HG03442 (cell line): ENCODE data around the gene GATB.
"Not testable (repeated sequence)": the region's sequence is repeated elsewhere in the genome, so short reads cannot be mapped to it uniquely, and the experiment has no call there.

Source experiments
- ATAC-seq: cut with Tn5 transposase; IDR thresholded peaks from one replicate; pipeline ENCODE4 v1.9.1; 2021; ENCODE audit warnings: mild to moderate bottlenecking, moderate library complexity; ENCODE audit not compliant: unreplicated experiment

GATB gene

DNA sequence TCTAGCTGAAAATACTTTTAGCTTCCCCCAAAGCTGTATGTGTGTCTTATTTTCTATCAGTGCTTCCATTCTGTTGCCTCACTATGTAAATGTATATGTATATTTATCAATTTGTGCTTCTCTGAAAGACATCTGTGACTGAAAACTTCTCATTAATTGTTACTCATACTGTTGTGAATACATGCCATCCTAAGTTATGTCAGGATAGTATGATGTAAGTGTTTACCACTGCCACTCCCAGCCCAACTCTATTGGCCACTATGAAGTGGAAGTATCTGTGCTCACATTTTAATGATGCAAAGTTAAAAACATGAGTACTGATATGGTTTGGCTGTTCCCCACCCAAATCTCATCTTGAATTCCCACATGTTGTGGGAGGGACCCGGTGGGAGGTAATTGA lies 24.4 kb downstream of the GATB start:
- no peak for ATAC-seq

DNA sequence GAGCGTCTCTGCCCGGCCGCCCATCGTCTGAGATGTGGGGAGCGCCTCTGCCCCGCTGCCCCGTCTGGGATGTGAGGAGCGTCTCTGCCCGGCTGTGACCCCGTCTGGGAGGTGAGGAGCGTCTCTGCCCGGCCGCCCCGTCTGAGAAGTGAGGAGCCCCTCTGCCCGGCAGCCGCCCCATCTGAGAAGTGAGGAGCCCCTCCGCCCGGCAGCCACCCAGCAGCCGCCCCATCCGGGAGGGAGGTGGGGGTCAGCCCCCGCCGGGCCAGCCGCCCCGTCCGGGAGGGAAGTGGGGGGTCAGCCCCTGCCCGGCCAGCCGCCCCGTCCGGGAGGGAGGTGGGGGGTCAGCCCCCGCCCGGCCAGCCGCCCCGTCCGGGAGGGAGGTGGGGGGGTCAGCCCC lies 29.1 kb downstream of the GATB start:
- ATAC-seq = not testable (repeated sequence)

DNA sequence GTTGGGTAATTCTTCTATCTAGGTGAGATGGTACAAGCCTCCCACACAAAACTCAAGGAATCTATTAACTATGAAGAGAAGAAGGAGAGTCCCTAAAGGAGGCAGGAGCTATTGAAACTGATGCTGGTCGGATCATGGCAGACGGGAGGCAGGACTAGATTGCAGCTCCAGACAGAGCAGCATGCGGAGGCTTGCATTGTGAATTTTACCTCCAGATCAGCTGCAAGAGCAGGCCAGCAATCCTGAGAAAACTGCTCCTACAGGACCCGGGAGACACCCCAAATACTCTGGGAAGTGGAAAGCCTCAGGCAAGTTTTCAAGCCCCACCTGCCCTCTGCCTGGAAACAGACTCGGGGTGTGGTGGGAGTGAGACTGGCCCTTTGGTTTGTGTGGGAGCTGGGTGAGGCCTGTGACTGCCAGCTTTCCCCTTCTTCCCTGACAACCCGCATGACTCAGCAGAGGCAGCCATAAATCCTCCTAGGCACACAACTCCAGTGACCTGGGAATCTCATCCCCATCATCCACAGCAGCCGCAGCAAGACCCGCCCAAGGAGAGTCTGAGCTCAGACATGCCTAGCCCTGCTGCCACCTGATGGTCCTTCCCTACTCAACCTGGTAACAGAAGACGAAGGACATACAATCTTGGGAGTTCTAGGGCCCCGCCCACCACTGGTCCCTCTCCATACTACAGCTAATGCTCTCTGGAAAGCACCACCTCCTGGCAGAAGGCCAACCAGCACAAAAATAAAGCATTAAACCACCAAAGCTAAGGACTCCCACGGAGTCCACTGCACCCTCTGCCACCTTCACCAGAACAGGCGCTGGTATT lies 30.9 kb downstream of the GATB start:
- ATAC-seq = no peak

DNA sequence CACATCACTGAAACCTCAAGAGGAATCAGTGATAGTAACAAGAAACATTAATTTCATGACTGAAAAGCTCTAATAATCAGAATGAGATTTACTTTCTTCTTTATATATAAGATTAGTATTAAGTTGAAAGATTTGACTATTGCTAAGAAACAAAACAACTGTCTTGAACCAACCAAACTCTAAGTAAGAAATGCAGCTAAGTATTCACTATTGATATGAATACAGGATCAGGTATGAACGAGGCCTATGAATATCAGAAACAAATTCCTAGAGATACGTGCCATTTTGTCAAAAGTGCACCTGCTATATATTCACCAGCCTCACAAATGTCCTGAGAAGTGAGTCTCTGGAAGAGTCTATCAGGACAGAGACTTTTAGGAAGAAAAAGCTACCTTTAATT lies 32.1 kb downstream of the GATB start:
- ATAC-seq = no peak

DNA sequence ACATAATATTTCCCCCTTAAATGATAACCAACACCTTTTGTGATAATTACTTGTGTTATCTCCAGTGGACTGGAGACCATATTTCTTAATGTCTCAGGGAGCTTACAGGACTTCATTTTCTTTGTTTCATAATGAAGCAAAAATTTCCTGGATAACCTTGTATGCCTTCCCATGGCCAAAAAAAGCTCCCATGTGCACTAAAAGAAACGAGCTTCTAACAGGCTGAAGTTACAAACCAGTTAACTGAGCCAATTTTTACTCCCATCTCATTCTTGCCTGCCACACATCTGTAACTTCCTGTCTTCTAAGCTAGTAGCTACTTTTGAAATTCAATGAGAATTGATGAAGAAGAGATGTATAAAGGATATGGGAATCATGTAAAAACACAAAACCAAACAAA lies 32.8 kb downstream of the GATB start:
- no peak for ATAC-seq

DNA sequence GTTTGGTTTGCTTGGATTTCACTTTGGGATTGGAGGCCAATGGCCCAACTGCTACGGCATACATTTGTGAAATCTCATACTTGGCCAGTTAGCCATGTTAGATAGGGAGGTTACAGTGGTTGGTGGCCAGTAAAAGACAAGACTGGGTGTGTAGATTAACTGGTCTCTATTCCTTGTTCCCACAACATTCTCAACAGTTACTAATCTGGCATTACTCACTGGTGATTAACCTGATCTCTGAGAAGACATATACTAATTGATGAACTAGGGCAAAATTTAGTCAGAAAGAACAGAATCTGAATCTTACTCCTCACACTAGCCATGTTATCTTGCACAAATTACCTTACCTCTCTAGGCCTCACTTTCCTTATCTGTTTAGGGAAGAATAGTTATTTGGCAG lies 33.4 kb downstream of the GATB start:
- no peak for ATAC-seq

DNA sequence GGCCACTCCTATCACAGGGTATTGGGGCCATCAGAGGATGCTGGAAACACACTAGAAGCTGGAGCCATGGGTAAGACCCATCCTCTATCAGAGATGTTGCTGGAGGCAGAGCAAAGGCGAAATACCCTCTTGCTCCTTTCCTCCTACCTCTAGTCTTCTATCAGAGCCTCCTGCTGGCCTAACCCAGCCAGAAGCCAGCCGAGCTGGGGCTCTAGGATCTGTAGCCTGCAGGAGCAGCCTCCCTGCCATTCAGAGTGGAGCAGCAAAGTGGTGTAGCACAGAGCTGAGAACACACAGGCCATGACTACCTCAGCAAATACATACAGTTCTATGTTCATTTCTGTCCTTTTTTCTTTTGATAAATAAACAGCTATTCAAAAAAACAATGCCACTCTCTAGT lies 35.7 kb downstream of the GATB start:
- no peak for ATAC-seq

DNA sequence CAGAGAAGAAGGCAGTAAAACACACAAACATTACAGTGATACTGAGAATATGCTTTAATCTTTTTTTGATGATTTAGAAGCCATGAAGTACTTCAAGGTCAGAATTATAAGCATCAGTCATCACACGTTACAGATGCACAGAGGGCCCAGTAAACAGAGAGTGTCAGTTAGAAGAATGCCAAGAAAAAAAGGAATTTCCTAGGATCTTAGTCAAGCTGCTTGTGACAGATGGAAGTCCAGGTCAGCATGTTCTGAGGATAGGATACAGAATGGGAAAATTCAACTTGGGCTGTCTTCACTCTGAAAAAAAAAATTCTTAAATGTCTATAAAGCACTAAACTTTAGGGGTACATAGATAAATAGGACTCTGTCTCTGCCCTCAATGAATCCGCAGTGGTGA lies 38.9 kb downstream of the GATB start:
- ATAC-seq = no peak

DNA sequence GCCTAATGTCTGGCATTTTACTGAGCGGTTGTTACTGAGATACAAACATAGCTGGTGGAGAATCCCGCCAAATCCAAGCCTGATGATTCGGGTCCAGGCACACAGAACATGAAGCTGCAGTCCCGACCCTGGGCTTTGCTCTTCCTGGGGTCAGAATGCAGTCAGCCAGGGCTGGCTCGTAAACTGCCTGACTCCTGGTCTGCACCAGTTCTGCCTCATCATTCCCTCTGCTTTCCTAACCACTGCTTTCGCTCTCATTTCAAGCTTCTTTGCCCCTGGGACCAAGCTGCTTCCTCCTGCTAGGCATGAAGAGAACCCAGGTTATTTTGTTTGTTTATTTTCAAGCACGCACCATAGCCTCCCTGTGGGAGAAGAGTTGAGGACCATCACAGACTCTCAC lies 39.3 kb downstream of the GATB start:
- no peak for ATAC-seq

DNA sequence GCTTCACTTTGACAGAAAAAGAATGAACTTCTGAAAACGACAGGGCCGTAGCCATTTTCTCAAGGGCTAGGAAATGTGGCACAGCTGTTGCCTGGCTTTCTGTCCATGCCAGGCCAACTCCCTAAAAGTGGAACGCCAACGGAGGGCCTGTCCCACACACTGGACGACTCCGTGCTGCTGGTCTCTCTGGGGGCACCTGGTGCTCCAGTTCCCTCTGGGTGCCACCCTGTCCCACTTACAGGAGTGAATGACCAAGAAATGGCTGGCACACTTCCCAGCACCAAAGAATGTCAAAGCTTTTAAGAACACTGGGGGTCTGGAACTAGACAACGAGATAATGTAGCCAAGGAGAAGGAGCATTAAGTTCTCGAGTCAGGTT lies 40.9 kb downstream of the GATB start:
- ATAC-seq = no peak

DNA sequence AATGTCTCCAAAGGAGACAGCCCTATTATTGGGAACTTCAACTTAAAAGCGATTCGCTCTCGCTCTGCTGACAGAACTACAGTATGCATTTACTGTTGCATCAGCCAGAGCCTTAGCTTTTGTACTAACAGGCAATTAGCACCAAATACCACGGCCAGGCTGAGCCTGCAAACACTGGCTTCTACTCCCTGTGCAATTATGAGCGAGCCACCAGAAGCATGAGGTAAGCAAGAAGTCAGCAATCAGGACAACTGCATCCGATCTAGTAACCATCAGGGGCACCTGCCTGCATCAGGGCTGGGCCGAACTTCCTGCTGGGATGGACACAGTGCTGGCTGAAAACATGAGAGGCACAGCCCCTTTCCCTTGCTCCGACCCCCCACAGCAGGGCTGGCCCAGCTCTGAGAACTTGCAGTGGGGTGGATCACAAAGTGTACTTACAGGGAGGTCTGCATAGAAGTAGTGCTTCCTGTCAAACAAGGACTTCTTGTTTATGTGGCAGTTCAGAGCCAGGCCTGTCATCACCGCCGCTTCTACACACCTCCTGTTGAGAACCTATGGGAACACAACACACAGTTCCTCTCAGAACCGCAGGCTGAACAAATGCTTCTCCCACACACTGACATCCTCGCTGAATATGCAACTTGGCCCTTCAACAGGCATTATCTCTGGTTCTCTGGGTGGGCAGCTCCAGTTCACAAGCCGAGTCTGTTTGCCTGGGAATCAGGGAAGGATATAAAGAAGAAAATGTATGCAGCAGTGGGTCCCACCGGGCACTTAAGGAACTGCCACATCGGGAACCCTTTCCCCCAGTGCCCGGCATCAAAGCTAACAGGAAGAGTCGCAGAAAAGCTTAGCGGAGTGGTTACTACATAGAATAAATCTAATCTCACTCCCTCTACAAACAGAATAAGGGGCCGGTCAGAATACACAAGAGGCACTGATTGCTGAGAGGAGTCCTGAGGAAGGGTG lies 41.5 kb downstream of the GATB start:
- ATAC-seq = no peak

DNA sequence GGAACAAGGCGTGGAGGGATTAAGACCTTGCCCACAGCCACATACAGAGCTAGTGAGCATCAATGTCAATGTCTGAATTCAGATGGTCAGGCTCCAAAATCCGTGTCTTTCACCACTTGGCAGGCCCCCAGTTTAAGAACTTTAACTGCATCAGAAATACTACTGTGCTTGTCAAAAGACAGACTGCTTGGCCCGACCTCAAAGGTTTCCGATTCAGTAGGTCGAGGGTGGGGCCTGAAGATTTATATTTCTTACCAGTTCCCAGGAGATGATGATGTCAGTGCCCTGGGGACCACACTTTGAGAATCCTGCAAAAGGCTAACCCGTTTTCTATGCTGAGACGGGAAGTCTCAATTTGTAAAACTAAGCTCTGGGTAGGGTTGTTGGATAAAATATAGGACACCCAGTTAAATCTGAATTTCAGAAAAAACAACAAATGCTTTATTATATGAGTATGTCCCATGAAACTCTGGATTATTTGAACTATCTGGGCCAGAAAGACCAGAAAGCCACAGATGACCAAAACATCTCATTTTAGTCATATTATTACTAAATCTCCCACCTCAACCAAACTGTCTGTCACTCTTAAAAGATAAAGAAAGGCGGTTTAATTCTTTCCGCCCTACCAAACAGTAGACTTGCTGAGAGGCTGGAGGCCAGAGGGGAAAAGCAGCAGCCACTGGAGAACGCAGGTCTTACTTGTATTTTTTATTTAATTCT lies 42.7 kb downstream of the GATB start:
- ATAC-seq = no peak

DNA sequence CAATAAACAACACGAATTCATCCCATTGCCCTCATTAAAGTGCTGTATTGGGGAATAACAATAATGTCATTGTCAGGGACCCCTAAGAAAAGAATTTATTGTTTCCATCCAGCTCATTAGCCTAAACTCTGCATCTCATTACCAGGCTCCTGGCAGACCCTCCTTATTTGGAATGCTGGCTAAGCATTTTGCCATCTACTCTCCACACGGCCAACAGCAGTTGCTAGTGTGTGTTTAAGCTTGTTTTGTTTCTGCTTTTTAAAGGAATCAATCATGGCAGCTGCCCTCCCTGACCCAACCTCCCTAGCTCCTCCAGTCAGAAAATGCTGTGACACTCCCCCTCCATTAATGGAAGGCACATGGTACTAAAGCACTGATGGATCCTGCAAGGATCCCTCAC lies 43.5 kb downstream of the GATB start:
- no peak for ATAC-seq

DNA sequence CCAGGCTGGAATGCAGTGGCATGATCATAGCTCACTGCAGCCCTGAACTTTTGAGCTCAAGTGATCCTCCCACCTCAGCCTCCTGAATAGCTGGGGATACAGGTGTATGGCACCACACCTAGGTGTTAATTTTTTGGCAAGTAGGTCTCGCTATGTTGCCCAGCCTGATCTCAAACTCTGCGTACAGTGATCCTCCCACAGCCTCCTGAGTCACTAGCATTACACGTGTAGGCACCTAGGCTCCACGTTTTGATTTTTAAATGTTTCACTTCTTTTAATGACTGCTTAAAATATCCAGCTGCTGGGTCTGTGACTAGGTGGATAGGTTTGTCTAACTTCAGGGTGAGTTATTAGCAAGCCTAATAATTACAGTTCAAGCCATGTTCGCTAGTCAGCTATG lies 44.5 kb downstream of the GATB start:
- ATAC-seq = no peak

DNA sequence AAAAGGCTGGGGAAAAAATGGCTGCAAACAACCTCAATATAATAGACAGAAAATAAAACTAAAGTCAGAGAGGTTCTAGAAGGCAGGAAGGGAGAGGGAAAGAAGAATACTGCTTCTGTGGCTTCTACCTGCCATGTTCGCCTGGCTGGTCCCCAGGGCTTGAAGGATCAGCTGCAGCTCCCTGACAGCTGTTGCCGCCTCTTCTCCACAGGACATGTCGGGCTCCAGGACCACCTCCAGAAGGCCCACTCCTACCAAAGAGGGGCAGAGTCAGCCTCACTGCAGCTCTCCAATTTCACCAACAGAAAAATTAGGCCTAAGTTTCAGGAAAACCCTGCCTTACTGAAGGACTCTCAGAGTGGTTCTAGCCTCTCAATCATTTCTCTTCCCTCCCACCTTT lies 44.9 kb downstream of the GATB start:
- no peak for ATAC-seq

DNA sequence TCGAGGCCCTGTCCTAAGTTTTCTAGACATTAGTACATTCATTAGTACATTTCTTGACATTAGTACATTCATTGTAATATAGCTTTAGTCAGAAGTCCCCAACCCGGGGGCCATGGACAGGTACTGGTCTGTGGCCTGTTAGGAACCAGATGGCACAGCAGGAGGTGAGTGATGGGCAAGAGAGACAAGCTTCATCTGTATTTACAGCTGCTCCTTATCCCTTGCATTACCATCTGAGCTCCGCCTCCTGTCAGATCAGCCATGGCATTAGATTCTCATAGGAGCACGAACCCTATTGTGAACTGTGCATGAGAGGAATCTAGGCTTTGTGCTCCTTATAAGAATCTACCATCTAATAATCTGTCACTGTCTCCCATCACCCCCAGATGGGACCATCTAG lies 48.0 kb downstream of the GATB start:
- no peak for ATAC-seq

DNA sequence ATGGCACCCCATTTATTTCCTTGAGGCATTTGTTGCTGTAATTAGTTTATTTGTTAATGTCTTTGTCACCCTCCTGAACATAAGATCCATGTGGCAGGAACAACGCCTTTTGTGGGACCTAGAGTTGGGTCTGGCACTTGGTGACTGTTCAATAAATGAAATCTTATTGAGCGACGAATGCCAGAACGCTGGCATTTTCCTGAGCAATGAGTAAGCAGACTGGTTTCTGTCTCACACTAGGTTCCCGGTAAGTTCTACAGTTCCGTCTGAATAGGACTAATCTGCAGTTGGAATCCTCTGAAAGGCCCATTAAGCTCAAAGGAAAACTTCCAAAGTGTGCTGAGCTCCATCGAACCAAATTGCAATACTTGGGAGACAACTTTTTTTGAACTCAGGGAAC lies 49.2 kb downstream of the GATB start:
- ATAC-seq = no peak

DNA sequence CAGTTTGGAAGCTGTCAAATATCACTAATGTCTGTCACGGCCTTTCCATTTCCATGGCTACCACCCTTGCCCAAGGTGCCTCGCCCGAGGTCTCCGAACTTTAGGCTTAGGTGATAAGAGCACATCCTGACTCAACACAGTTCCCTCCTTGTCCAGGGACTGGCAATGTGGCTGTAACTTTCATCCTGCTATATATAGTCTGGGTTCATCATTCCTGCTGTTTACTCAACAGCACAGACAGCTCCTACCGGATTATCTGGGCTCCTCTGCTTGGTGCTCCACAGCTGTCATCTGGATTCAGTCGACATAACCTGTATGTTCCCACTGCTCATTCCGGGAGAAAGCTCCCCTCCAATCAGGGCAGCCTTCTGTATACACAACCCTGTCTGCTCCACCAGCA lies 51.2 kb downstream of the GATB start:
- no peak for ATAC-seq

DNA sequence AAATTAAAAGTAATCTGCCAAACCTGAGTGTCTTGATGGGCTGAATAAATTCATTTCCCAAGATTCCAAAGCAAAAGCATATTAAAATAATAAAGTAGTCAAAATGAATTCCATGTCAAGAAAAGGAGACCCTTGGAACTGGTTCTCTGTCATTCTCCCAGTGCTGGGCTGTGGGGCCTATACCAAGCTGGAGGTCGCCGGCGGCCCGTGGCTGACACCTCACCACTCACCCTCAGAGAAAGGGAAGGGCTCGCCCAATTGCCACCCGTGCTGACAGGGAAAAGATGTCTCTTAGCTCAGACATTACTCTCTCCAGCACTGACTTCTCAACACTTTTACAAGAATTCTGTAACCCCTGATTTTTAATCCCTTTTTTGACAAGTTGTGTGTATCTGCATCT lies 51.7 kb downstream of the GATB start:
- no peak for ATAC-seq

DNA sequence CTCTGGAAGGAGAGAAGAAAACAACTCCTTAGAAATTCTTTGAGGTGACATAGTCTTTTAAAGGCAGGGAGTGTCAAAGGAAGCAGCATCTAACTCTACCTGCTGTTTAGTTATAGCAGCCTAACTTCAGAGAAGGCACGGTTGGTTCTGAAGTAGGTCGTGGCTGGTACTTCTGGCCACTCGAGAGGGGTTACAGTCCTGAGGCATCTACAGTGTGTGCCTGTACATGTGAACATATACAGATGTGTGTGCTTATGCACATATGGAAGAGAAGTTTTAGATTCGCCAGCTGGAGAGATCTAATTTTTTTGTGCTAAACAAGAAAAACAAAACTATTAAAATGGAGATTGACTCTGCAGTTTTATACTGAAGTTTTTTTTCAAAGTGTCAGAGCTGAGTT lies 52.7 kb downstream of the GATB start:
- ATAC-seq = no peak

DNA sequence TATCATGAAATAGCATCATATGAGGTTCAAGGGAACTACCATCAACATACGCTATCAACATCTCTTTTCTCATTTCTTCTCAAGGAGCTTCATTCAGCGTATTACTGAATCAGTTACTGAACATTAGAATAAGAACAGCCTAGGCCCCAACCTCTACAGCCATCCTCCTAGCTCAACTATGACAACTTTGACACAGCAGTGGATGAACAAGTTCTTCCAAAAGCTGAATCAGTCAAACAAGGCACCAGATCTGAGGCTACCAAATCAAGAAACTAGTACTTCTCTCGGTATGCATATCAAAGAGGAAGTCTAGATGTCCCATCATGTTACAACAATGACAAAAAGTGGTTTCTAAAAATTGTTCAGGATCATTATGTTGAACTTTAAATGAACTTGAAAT lies 57.4 kb downstream of the GATB start:
- no peak for ATAC-seq

DNA sequence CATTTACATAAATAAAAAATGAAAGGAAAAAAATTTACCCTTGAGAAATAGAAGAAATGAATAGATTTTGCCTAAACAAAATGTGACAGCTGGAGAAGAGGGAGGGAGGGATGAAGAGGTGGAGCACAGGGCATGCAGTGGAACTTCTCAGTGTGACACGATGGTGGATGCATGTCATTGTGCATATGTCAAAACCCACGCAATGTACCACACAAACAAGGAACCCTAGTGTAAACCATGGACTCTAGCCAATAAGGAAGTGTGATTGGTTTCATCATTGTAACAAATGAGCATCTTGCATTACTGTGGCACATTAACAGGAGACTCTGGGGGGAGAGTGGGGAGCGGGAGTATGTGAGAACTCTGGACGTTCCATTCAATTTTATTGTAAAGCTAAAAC lies 58.6 kb downstream of the GATB start:
- ATAC-seq = no peak
